H1 (cell line): ENCODE data around the gene SFXN2. TPM values are rescaled to one million over a fixed set of nuclear protein-coding genes. Genes with fewer than 3 reads are reported as not detected.

ENCODE experiments used
- EZH2 ChIP-seq: fragments of 200-600 bp; sonication (generic); IDR thresholded peaks from 2 replicates; pipeline ENCODE4 v1.7.1; 2012; ENCODE audit warnings: low read depth, mild to moderate bottlenecking, moderate library complexity, low read length, inconsistent platforms; ENCODE audit not compliant: severe bottlenecking
- KDM1A ChIP-seq: fragments of 200-600, 300-600 bp; sonication (generic); IDR thresholded peaks from 2 replicates; pipeline ENCODE4 v1.7.1; 2016; ENCODE audit warnings: mild to moderate bottlenecking, low read length, borderline replicate concordance
- RAD21 ChIP-seq, 2 experiments: IDR thresholded peaks in 1 of 2; conservative IDR thresholded peaks in 1 of 2; 2 replicates each; pipeline ENCODE4 v1.6.1; 2011; ENCODE audit warnings: low read depth in 2 of 2, low read length in 2 of 2, improper control_type of control experiment in 1 of 2, inconsistent platforms in 1 of 2, mild to moderate bottlenecking in 1 of 2, moderate library complexity in 1 of 2
- SP1 ChIP-seq: IDR thresholded peaks from 2 replicates; pipeline ENCODE4 v1.6.1; 2011; ENCODE audit warnings: low read depth, low read length
- SUZ12 ChIP-seq: fragments of 200-600 bp; sonication (generic); IDR thresholded peaks from 2 replicates; pipeline ENCODE4 v1.6.1; 2012; ENCODE audit warnings: mild to moderate bottlenecking, inconsistent platforms, low read length, moderate library complexity, mixed read lengths
- ZNF274 ChIP-seq: IDR thresholded peaks from 2 replicates; pipeline ENCODE4 v1.7.0; 2012; ENCODE audit warnings: low read length, borderline replicate concordance; ENCODE audit errors: extremely low read depth
- polyA plus RNA-seq, 7 experiments: library from polyadenylated mRNA; depleted of rRNA in 3 of 7; stranded (reverse) in 5 of 7; unstranded in 2 of 7; fragments of >200 nt in 5 of 7; fragments of 200-250 nt in 2 of 7; gene quantifications; 1 replicate in 5 of 7; 2 replicates in 1 of 7; 4 replicates in 1 of 7; pipeline versions ENCODE4 v1.2.1 to v1.2.3, GENCODE V29; 2011 to 2013; ENCODE audit warnings: missing spikeins in 2 of 7, mixed read lengths in 2 of 7
- total RNA-seq: library from RNA; stranded (reverse); fragmentation: NEBNext Ultra II Directional; extraction: Animal tissue kit (Norgen Biotek cat#: 25700); gene quantifications from 2 replicates; pipeline ENCODE4 v1.2.1, GENCODE V29; 2021
- TF ChIP-seq, protein P1 (sequence below): IDR thresholded peaks from 2 replicates; pipeline ENCODE4 v1.6.1; 2011; ENCODE audit warnings: low read length, improper control_type of control experiment

SFXN2 gene
- total and polyA plus RNA-seq, 2 of the 8 experiments (the other 6 are each of a cell fraction or from before 2014, with no cell fraction given): 20.5 to 23.5 TPM

DNA sequence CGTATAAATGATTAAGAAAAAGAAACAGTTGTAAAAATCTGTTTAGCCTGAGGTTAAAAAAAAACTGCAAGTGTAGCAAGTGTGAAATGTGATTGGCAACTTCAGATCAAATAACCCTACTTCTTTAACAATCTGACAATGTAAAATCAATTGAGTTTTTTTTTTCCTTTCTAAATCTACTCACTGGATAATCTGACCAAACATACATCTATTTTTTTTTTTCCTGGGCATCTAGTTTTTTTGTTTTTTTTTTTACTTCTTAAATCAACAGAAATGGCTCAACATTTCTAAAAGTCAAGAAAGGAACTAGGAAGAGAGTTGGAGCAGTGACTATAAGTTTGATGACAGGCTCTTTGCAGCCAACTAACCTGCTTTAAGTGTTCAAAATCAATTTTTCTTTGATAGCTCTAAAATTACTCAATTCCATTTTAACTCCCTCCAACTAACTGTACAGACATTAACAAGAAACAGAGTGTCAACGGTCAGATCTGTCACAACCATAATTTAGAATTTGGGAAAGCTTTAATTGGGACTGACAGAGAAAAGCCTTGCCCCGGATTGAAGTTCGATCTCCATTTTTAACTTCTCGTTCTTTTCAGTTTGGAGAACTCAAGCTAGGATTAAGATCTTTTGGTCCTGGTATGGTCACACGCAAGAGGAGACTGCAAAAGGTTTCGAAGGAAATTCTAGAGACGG, 1.4 kb upstream of the SFXN2 start (continued):
- TF ChIP-seq KDM1A (no peak), RAD21 (IDR thresholded peaks at IDR 0.05 in 1 of 2, conservative IDR thresholded peaks at IDR 0.05 in 1 of 2; ENCODE audit: low read depth in 2 of 2, low read length in 2 of 2) (no peak), ZNF274 (no peak), EZH2 (no peak), SP1 (no peak), SUZ12 (no peak)
- TF ChIP-seq, protein P1, sequence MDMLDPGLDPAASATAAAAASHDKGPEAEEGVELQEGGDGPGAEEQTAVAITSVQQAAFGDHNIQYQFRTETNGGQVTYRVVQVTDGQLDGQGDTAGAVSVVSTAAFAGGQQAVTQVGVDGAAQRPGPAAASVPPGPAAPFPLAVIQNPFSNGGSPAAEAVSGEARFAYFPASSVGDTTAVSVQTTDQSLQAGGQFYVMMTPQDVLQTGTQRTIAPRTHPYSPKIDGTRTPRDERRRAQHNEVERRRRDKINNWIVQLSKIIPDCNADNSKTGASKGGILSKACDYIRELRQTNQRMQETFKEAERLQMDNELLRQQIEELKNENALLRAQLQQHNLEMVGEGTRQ: no peak
